Measurements from ENCODE around the gene BHMT.
A peak's percentile ranks its signal among the peaks of the same experiment; 100 is the strongest.

DNA sequence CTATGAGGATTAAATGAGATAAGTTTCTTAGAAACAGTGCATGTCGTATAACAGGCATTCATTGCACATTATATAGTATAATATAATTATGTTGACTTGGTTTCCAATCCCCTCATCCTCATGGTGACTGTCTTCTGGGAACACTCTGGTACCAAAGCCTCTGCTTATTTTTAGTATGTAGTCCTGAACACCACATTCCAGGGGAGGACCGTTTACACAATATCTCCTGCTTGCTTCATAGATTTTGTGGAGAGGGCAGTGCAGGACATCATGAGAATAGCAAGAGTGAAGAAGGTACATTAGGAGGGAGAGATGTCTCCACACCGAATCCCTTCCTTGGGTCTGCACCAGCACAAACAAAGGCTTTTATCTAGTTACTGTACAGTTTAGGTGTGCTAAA lies 20.5 kb upstream of the BHMT start:
- TF ChIP-seq RXRA (IDR thresholded peaks at IDR 0.05), result peak; percentile 72 to 74
- TF ChIP-seq, protein P1, sequence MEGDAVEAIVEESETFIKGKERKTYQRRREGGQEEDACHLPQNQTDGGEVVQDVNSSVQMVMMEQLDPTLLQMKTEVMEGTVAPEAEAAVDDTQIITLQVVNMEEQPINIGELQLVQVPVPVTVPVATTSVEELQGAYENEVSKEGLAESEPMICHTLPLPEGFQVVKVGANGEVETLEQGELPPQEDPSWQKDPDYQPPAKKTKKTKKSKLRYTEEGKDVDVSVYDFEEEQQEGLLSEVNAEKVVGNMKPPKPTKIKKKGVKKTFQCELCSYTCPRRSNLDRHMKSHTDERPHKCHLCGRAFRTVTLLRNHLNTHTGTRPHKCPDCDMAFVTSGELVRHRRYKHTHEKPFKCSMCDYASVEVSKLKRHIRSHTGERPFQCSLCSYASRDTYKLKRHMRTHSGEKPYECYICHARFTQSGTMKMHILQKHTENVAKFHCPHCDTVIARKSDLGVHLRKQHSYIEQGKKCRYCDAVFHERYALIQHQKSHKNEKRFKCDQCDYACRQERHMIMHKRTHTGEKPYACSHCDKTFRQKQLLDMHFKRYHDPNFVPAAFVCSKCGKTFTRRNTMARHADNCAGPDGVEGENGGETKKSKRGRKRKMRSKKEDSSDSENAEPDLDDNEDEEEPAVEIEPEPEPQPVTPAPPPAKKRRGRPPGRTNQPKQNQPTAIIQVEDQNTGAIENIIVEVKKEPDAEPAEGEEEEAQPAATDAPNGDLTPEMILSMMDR (IDR thresholded peaks at IDR 0.05; ENCODE audit: low read depth, low read length, missing input control), result no peak
- TF ChIP-seq JUND (IDR thresholded peaks at IDR 0.05), result no peak
- TF ChIP-seq, protein P2, sequence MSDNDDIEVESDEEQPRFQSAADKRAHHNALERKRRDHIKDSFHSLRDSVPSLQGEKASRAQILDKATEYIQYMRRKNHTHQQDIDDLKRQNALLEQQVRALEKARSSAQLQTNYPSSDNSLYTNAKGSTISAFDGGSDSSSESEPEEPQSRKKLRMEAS (IDR thresholded peaks at IDR 0.05), result no peak
- TF ChIP-seq, protein P3, sequence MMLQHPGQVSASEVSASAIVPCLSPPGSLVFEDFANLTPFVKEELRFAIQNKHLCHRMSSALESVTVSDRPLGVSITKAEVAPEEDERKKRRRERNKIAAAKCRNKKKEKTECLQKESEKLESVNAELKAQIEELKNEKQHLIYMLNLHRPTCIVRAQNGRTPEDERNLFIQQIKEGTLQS (IDR thresholded peaks at IDR 0.05), result no peak
- TF ChIP-seq TAF1 (conservative IDR thresholded peaks at IDR 0.05), result no peak
- TF ChIP-seq ZBTB33 (IDR thresholded peaks at IDR 0.05), result no peak
- no peak for TF ChIP-seq SP1 (IDR thresholded peaks at IDR 0.05)
- no peak for TF ChIP-seq GABPA (IDR thresholded peaks at IDR 0.05 in 1 of 2, conservative IDR thresholded peaks at IDR 0.05 in 1 of 2)
- peak in 1 of 2 donors; percentile 28 for TF ChIP-seq RAD21 (IDR thresholded peaks at IDR 0.05)
- no peak for TF ChIP-seq FOXA1 (IDR thresholded peaks at IDR 0.05)
- peak; percentile 21 for TF ChIP-seq YY1 (IDR thresholded peaks at IDR 0.05)
